Measurements from ENCODE around the gene PHACTR3.

- no peak for TF ChIP-seq CTCF (optimal IDR thresholded peaks at IDR 0.05 in 1 of 3, IDR thresholded peaks at IDR 0.05 in 1 of 3, conservative IDR thresholded peaks at IDR 0.05 in 1 of 3; ENCODE audit: extremely low read depth in 1 of 3, insufficient read depth in 2 of 3, low read length in 3 of 3)
- no peak for TF ChIP-seq EZH2 (IDR thresholded peaks at IDR 0.05; ENCODE audit: low read length)
Measured at GRCh38 chr20:59821788-59822187, 217.4 kb downstream of the PHACTR3 start.
